ENCODE measurements around the gene DNLZ. TPM values are rescaled to one million over a fixed set of nuclear protein-coding genes. Genes with fewer than 3 reads are reported as not detected.

The DNLZ gene
- total and polyA plus RNA-seq, 2 of the 4 experiments (the other 2 are of a cell fraction): 2.0 to 11.4 TPM

DNA sequence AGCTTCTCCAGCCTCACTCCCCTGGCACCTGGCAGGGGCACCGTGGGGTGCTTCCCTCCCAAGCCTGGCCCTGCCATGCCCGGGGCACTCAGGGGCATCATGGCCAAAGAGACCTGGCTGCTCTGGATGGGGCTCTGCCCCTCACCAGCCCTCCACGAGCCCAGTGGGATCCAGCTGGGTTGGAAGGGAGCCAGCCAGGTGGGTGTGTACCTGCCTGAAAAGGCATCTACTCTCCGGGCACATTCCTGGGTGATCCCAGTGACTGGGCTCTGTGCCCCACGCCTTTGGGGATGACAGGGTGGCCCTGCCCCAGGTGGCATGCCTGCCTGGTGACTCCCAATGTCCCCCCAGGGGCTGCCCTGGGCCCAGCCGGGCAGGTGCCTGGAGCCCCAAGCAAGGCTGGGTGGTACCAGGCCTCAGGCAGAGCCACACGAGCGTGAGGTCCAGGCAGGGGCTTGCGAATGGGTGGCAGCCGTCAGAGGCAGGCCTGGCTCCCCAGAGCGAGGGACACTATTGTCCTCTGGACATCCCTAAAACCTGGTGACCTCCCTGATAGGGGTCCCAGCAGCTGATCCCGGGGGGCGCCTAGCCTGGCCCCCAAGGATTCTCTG is 35.4 kb downstream of the DNLZ start:
- POLR2A ChIA-PET (ENCODE audit: unreplicated experiment): interaction anchor here (0.7 kb wide), 1 partner anchor 35 kb away, joined by 4 read pairs; no protein-coding TSS in a partner anchor

More for the DNA sequence above, 35.4 kb downstream of the DNLZ start:
- Histone ChIP-seq H2AFZ (replicated peaks; ENCODE audit: low read length, poor library complexity) (peak overlapping the region; percentile 18), H3K14ac (replicated peaks; ENCODE audit: low read depth, low read length) (peak overlapping the region; percentile 99), H3K56ac (ENCODE audit: extremely low read depth, insufficient read depth, low read length) (peak overlapping the region; percentile 85), H3K9me1 (ENCODE audit: insufficient read depth, low read length) (peaks cover 6% of the 10 kb centered on the region), H2AK9ac (replicated peaks; ENCODE audit: low read depth, low read length, poor library complexity) (peak overlapping the region; percentile 100), H3K4me2 (ENCODE audit: low read depth, low read length) (peak overlapping the region; percentile 97), H4K20me1 (ENCODE audit: insufficient read depth, low read length) (peaks cover 49% of the 10 kb centered on the region), H3K36me3 (ENCODE audit: control insufficient read depth, insufficient read depth, low read length) (peaks cover 16% of the 10 kb centered on the region; the same call in 1 of the 2 replicates), H2BK5ac (ENCODE audit: low read depth, low read length, poor library complexity, severe bottlenecking) (peak overlapping the region; percentile 99), H3K9ac (ENCODE audit: low read depth, low read length) (peak overlapping the region; percentile 98), H3K27ac (ENCODE audit: insufficient read depth, low read length) (peak overlapping the region; percentile 95), H2BK15ac (ENCODE audit: low read depth, low read length) (peak overlapping the region; percentile 64; the same call in 1 of the 3 replicates), H3K79me1 (ENCODE audit: low read depth in 1 of 2, low read length in 2 of 2) (peaks cover 3 to 37% of the 10 kb centered on the region in 2 experiments; a peak in 2 of 4 replicates), H4K91ac (ENCODE audit: insufficient read depth, low read depth, low read length) (peak overlapping the region; percentile 93), H3K4me1 (ENCODE audit: control insufficient read depth, insufficient read depth, low read length) (peaks cover 35% of the 10 kb centered on the region), H2BK120ac (ENCODE audit: low read depth, low read length) (peak overlapping the region; percentile 78), H3K4ac (ENCODE audit: low read depth, low read length) (peak overlapping the region; percentile 99), H3K9me3 (ENCODE audit: control insufficient read depth, insufficient read depth, low read length) (no peaks in the 10 kb centered on the region), H3K27me3 (ENCODE audit: control insufficient read depth, insufficient read depth, low read length) (no peaks in the 10 kb centered on the region), H4K5ac (ENCODE audit: low read depth, low read length) (peak overlapping the region; percentile 16), H4K8ac (ENCODE audit: low read depth in 2 of 2, low read length in 2 of 2) (peak overlapping the region; percentile 70 to 80), H3K4me3 (ENCODE audit: insufficient read depth, low read depth, low read length) (peak overlapping the region; percentile 96), H3K18ac (ENCODE audit: low read depth, low read length) (peak overlapping the region; percentile 81), H3K23ac (ENCODE audit: low read depth, low read length) (peak overlapping the region; percentile 97), H2AK5ac (ENCODE audit: low read depth, low read length) (peak overlapping the region; percentile 99), H2BK20ac (ENCODE audit: low read depth, low read length) (peak overlapping the region; percentile 49)
- CTCF ChIA-PET: interaction anchor here (0.8 kb wide), 1 partner anchor 15 kb away, joined by 3 read pairs; no protein-coding TSS in a partner anchor
- TF ChIP-seq RAD21 (IDR thresholded peaks at IDR 0.05; ENCODE audit: low read length) (no peak), NFE2L2 (IDR thresholded peaks at IDR 0.05; ENCODE audit: low read depth, low read length) (no peak), RCOR1 (IDR thresholded peaks at IDR 0.05; ENCODE audit: insufficient replicate concordance, low read length) (no peak), BHLHE40 (IDR thresholded peaks at IDR 0.05; ENCODE audit: low read depth, low read length) (no peak), SMC3 (IDR thresholded peaks at IDR 0.05; ENCODE audit: low read depth, low read length) (no peak), FOS (IDR thresholded peaks at IDR 0.05; ENCODE audit: low read depth, low read length) (no peak), CEBPB (IDR thresholded peaks at IDR 0.05; ENCODE audit: low read depth, low read length) (no peak), MXI1 (IDR thresholded peaks at IDR 0.05; ENCODE audit: borderline replicate concordance, low read depth, low read length) (0 out of 2 replicates have a peak, but pooled peaks have one; percentile 13), POLR2A (IDR thresholded peaks at IDR 0.05; ENCODE audit: low read depth, low read length) (peak; percentile 7; the same call in 1 of the 2 replicates)
- TF ChIP-seq, protein P1, sequence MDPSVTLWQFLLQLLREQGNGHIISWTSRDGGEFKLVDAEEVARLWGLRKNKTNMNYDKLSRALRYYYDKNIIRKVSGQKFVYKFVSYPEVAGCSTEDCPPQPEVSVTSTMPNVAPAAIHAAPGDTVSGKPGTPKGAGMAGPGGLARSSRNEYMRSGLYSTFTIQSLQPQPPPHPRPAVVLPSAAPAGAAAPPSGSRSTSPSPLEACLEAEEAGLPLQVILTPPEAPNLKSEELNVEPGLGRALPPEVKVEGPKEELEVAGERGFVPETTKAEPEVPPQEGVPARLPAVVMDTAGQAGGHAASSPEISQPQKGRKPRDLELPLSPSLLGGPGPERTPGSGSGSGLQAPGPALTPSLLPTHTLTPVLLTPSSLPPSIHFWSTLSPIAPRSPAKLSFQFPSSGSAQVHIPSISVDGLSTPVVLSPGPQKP (IDR thresholded peaks at IDR 0.05; ENCODE audit: borderline replicate concordance, low read depth, low read length): no peak
- TF ChIP-seq, protein P2, sequence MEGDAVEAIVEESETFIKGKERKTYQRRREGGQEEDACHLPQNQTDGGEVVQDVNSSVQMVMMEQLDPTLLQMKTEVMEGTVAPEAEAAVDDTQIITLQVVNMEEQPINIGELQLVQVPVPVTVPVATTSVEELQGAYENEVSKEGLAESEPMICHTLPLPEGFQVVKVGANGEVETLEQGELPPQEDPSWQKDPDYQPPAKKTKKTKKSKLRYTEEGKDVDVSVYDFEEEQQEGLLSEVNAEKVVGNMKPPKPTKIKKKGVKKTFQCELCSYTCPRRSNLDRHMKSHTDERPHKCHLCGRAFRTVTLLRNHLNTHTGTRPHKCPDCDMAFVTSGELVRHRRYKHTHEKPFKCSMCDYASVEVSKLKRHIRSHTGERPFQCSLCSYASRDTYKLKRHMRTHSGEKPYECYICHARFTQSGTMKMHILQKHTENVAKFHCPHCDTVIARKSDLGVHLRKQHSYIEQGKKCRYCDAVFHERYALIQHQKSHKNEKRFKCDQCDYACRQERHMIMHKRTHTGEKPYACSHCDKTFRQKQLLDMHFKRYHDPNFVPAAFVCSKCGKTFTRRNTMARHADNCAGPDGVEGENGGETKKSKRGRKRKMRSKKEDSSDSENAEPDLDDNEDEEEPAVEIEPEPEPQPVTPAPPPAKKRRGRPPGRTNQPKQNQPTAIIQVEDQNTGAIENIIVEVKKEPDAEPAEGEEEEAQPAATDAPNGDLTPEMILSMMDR (conservative IDR thresholded peaks at IDR 0.05; ENCODE audit: low read depth, low read length): no peak
- intact Hi-C loops (cut with micrococcal nuclease) (loop anchor here (5.0 kb wide), 1 partner anchor 74 kb away; the partner anchor contains the start of gene SNAPC4), in situ Hi-C loops (cut with MboI; ENCODE audit: low sequenced_read_pairs) (no loop called here), dilution Hi-C loops (cut with HindIII; ENCODE audit: low sequenced_read_pairs, unreplicated experiment) (no loop called here)
- ATAC-seq (ENCODE audit: low read depth) (no peak), DNase-seq (no peak)
- no TSS peak for BruUV-seq (replicated peaks)
- WGBS, 2 experiments (ENCODE audit: extremely low coverage in 2 of 2, insufficient read length in 1 of 2): 7% methylated on average over 10 of the region's 13 CpGs; no CpG with 5 or more reads in 1 of the 2 experiments
